VCaP (cell line): ENCODE measurements around the gene DCTN3.

Experiments
- H3K27ac ChIP-seq: fragments of 450-650 bp; 2 replicates; pipeline ENCODE4 v1.5.1; 2017
- CTCF ChIP-seq: fragments of 450-650 bp; conservative IDR thresholded peaks from 2 replicates; pipeline ENCODE4 v1.5.1; 2017; ENCODE audit warnings: mild to moderate bottlenecking, moderate library complexity

The DCTN3 gene

GRCh38 chr9:34576597-34577399, 43.5 kb downstream of the DCTN3 start:
- H3K27ac ChIP-seq = peak overlapping the region; percentile 47
- TF ChIP-seq CTCF = no peak

- peak overlapping the region; percentile 47 for H3K27ac ChIP-seq
- TF ChIP-seq CTCF = no peak
Measured at GRCh38 chr9:34575862-34576596, 44.3 kb downstream of the DCTN3 start.

GRCh38 chr9:34575241-34575640, 45.1 kb downstream of the DCTN3 start:
- H3K27ac ChIP-seq = no peak overlapping the region; the same call in 1 of the 2 replicates
- TF ChIP-seq CTCF = no peak

GRCh38 chr9:34574571-34574970, 45.7 kb downstream of the DCTN3 start:
- no peak for TF ChIP-seq CTCF
- no peak overlapping the region for H3K27ac ChIP-seq

GRCh38 chr9:34573599-34574325, 46.5 kb downstream of the DCTN3 start:
- no peak for TF ChIP-seq CTCF
- H3K27ac ChIP-seq = no peak overlapping the region

- no peak overlapping the region for H3K27ac ChIP-seq
- TF ChIP-seq CTCF = no peak
Measured at GRCh38 chr9:34572628-34573027, 47.7 kb downstream of the DCTN3 start.

GRCh38 chr9:34572092-34572491, 48.2 kb downstream of the DCTN3 start:
- no peak overlapping the region for H3K27ac ChIP-seq
- no peak for TF ChIP-seq CTCF
